HL-60 (cell line): ENCODE results near the gene C2orf69.

Source experiments
- DNase-seq, 2 experiments: peaks; one replicate each; pipeline ENCODE4 v3.0.0-alpha.2; 2010 to 2020; ENCODE audit warnings: low read depth in 1 of 2, low spot score in 1 of 2
- H3K27ac ChIP-seq: fragments of 250-450 bp; sonication (Bioruptor Pico); replicated peaks from 2 replicates; pipeline ENCODE4 v1.5.1; 2020; ENCODE audit warnings: mild to moderate bottlenecking, moderate library complexity
- H3K27me3 ChIP-seq: fragments of 250-450 bp; sonication (Bioruptor Pico); 2 replicates; pipeline ENCODE4 v1.5.1; 2021; ENCODE audit warnings: mild to moderate bottlenecking, moderate library complexity; ENCODE audit not compliant: insufficient read depth, poor library complexity, severe bottlenecking
- H3K4me3 ChIP-seq: replicated peaks from 2 replicates; pipeline ENCODE4 v1.5.1; 2011; ENCODE audit warnings: mild to moderate bottlenecking, control low read depth, low read length; ENCODE audit not compliant: insufficient read depth
- CTCF ChIP-seq: IDR thresholded peaks from one replicate; pipeline ENCODE4 v1.5.1; 2011; ENCODE audit warnings: low read length, control low read depth, inconsistent platforms; ENCODE audit not compliant: insufficient read depth
- GABPA ChIP-seq: IDR thresholded peaks from 2 replicates; pipeline ENCODE4 v1.6.1; 2012; ENCODE audit warnings: low read depth
- POLR2AphosphoS5 ChIP-seq: IDR thresholded peaks from 2 replicates; pipeline ENCODE4 v1.6.1; 2012; ENCODE audit warnings: low read depth
- SPI1 ChIP-seq: IDR thresholded peaks from 2 replicates; pipeline ENCODE4 v1.6.1; 2012; ENCODE audit warnings: low read depth, mild to moderate bottlenecking, borderline replicate concordance
- TF ChIP-seq, protein P1 (sequence below): IDR thresholded peaks from 2 replicates; pipeline ENCODE4 v1.6.1; 2012; ENCODE audit warnings: low read depth; ENCODE audit not compliant: insufficient replicate concordance

C2orf69 gene

DNA sequence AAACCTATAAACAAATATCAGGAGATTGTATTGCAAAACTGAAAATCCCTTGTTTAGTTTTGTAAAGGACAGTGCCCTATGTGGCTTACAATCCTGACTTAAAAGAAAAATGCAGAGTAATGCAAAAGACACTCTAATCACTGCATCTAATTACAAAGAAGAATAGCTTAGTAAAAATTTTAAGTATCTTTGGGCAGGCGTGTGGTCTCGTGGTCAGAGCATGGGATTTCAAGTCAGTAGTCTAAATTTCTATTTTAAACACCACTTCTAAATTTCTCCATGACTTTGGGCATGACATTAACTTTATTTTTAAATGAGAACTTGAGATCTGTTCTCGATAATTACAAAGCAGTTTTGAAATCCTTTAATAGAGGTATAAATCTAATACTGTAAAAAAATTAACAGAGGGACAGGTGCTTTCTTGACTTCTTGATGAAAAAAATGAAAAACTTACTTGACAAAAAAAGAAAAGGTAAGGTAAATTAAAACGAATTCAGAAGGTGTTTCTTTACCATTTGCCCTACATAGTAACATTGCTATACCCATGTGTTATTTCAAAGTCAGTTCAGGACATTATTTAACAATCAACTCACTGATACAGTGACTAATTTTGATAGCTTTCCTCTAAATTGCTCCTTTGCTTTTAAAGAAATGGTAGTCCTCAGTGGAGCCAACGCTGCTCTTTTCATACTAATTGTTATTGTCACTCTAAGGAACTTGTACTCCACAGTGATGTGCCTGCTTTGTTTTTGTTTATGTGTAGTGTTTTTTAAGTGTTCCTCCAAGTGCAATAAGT is 42.5 kb upstream of the C2orf69 start:
- Histone ChIP-seq H3K27me3 (no peaks in the 10 kb centered on the region), H3K4me3 (no peak overlapping the region), H3K27ac (no peak overlapping the region)
- TF ChIP-seq CTCF = no peak
- TF ChIP-seq GABPA = no peak
- TF ChIP-seq POLR2AphosphoS5 = no peak
- TF ChIP-seq, protein P1, sequence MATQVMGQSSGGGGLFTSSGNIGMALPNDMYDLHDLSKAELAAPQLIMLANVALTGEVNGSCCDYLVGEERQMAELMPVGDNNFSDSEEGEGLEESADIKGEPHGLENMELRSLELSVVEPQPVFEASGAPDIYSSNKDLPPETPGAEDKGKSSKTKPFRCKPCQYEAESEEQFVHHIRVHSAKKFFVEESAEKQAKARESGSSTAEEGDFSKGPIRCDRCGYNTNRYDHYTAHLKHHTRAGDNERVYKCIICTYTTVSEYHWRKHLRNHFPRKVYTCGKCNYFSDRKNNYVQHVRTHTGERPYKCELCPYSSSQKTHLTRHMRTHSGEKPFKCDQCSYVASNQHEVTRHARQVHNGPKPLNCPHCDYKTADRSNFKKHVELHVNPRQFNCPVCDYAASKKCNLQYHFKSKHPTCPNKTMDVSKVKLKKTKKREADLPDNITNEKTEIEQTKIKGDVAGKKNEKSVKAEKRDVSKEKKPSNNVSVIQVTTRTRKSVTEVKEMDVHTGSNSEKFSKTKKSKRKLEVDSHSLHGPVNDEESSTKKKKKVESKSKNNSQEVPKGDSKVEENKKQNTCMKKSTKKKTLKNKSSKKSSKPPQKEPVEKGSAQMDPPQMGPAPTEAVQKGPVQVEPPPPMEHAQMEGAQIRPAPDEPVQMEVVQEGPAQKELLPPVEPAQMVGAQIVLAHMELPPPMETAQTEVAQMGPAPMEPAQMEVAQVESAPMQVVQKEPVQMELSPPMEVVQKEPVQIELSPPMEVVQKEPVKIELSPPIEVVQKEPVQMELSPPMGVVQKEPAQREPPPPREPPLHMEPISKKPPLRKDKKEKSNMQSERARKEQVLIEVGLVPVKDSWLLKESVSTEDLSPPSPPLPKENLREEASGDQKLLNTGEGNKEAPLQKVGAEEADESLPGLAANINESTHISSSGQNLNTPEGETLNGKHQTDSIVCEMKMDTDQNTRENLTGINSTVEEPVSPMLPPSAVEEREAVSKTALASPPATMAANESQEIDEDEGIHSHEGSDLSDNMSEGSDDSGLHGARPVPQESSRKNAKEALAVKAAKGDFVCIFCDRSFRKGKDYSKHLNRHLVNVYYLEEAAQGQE = no peak
- no peak for TF ChIP-seq SPI1
- DNase-seq = no peak

GRCh38 chr2:199869227-199869541 is 41.9 kb upstream of the C2orf69 start:
- no peak for DNase-seq
- no peak for TF ChIP-seq POLR2AphosphoS5
- TF ChIP-seq, protein P1 = no peak
- no peak for TF ChIP-seq CTCF
- no peak for TF ChIP-seq SPI1
- no peak for TF ChIP-seq GABPA
- no peak overlapping the region for H3K4me3 ChIP-seq
- H3K27ac ChIP-seq = no peak overlapping the region
- H3K27me3 ChIP-seq = no peaks in the 10 kb centered on the region

DNA sequence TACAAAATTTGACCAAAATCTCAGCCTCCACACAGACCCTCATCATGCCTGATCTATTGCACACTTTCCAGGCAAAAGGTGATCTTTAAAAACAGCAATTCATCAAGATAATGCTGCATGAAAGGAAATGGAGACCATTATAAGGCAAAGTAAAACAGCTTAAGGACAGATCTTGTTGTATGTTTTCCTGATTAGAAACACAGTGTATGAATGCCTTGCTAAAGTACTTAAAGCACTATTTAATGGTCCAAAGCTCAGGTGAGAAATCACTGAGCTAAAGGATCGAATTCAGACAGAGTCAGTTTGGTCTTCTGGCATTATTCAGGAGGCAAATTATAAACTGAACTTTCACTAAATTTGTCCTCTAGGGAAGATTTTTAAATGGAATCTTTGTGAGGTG is 41.4 kb upstream of the C2orf69 start:
- no peak overlapping the region for H3K27ac ChIP-seq
- no peak overlapping the region for H3K4me3 ChIP-seq
- DNase-seq = no peak
- no peak for TF ChIP-seq SPI1
- TF ChIP-seq, protein P1 = no peak
- H3K27me3 ChIP-seq = no peaks in the 10 kb centered on the region
